BJ (cell line): ENCODE data around the gene UBE2L3. TPM values are rescaled to one million over a fixed set of nuclear protein-coding genes. Genes with fewer than 3 reads are reported as not detected.

Experiments used
- CTCF ChIA-PET: fragments of 350-600 bp; formaldehyde crosslinking; extraction: SDS; loops from one replicate; lab custom pipeline; 2021; ENCODE audit warnings: antibody characterized with exemption, inconsistent platforms; lab: Yijun Ruan, JAX
- POLR2A ChIA-PET: fragments of 300-600 bp; sonication (Branson Sonifier 250); formaldehyde crosslinking; extraction: SDS; loops from one replicate; lab custom pipeline; 2021; ENCODE audit warnings: antibody characterized with exemption; lab: Charles Lee
- DNase-seq: peaks from one replicate; pipeline ENCODE4 v3.0.0-alpha.2; 2011; ENCODE audit warnings: low read depth
- H3K27me3 ChIP-seq: 2 replicates; pipeline ENCODE4 v1.6.0; 2011; ENCODE audit warnings: low read length; ENCODE audit not compliant: control insufficient read depth, insufficient read depth
- H3K36me3 ChIP-seq: 2 replicates; pipeline ENCODE4 v1.5.1; 2011; ENCODE audit warnings: low read length; ENCODE audit not compliant: control insufficient read depth, insufficient read depth
- H3K4me3 ChIP-seq: 2 replicates; pipeline ENCODE4 v1.5.1; 2011; ENCODE audit warnings: low read depth, mild to moderate bottlenecking, control low read depth, low read length
- polyA plus RNA-seq: library from polyadenylated mRNA; depleted of rRNA; stranded (reverse); fragments of >200 nt; gene quantifications from 2 replicates; pipeline ENCODE4 v1.2.3, GENCODE V29; 2011
- TF ChIP-seq, protein P1 (sequence below): IDR thresholded peaks from 2 replicates; pipeline ENCODE4 v1.5.1; 2011; ENCODE audit warnings: low read depth, mild to moderate bottlenecking, control low read depth, inconsistent platforms, low read length, moderate library complexity; ENCODE audit not compliant: insufficient read depth

UBE2L3 gene
- polyA plus RNA-seq, 1 experiment, result 47.3 TPM

DNA sequence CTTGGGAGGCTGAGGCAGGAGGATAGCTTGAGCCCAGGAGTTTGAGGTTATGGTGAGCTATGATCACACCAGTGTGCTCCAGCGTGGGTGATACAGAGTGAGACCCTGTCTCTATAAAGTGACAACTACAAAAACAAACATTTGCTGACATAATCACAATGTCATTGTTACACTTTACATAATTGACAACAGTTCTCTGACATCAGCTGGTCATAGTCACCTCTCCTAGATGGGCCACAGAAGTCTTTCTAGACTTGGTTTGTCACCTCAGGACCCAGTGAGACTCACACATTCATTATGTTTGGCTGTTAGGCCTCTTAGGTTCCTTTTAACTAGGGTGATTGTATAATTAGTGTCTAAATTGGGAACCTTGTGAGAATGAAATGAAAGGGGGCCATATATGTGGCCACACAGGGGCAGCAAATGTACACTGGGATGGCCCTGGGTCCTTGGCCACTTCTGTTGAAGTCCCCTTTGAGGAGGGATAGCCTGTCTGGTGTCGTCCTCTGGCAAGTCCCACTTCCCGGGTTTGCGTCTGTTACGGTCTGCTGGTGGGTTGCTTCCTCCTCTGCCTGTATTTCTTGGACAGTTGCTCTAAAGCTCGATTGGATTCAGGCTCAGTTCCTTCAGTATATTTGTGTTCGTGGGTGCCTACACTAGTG is 92.5 kb downstream of the UBE2L3 start:
- DNase-seq, result no peak
- CTCF ChIA-PET, result no interaction called here

DNA sequence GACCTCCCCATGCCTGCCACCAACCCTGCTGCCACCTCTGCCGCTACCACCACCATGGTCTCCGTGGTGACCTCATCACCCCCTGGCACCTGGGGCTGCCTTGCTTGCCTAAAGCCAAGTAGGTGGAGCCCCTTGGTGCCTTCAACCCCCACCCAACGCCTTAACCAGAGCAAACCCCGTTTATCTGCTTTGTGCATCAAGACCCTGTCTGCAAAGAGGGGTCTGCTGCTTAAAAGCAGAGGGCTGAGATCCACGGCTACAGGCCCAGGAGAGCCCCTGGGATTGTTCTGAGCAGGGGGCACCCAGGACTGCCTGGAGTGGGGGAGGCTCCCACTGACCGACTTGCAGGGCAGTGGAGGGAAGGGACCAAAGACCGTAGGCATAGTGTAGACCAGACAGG is 93.4 kb downstream of the UBE2L3 start:
- POLR2A ChIA-PET, result no interaction called here
- H3K27me3 ChIP-seq, result peaks cover 2% of the 10 kb centered on the region; the same call in 1 of the 2 replicates
- TF ChIP-seq, protein P1, sequence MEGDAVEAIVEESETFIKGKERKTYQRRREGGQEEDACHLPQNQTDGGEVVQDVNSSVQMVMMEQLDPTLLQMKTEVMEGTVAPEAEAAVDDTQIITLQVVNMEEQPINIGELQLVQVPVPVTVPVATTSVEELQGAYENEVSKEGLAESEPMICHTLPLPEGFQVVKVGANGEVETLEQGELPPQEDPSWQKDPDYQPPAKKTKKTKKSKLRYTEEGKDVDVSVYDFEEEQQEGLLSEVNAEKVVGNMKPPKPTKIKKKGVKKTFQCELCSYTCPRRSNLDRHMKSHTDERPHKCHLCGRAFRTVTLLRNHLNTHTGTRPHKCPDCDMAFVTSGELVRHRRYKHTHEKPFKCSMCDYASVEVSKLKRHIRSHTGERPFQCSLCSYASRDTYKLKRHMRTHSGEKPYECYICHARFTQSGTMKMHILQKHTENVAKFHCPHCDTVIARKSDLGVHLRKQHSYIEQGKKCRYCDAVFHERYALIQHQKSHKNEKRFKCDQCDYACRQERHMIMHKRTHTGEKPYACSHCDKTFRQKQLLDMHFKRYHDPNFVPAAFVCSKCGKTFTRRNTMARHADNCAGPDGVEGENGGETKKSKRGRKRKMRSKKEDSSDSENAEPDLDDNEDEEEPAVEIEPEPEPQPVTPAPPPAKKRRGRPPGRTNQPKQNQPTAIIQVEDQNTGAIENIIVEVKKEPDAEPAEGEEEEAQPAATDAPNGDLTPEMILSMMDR, result no peak
- H3K4me3 ChIP-seq, result no peak overlapping the region
- DNase-seq, result no peak
- CTCF ChIA-PET, result no interaction called here
- no peaks in the 10 kb centered on the region for H3K36me3 ChIP-seq

More for the DNA sequence above, 92.5 kb downstream of the UBE2L3 start:
- TF ChIP-seq, protein P1, result no peak
- Histone ChIP-seq H3K36me3 (no peaks in the 10 kb centered on the region), H3K27me3 (peaks cover 2% of the 10 kb centered on the region; the same call in 1 of the 2 replicates), H3K4me3 (no peak overlapping the region)
- POLR2A ChIA-PET, result no interaction called here

DNA sequence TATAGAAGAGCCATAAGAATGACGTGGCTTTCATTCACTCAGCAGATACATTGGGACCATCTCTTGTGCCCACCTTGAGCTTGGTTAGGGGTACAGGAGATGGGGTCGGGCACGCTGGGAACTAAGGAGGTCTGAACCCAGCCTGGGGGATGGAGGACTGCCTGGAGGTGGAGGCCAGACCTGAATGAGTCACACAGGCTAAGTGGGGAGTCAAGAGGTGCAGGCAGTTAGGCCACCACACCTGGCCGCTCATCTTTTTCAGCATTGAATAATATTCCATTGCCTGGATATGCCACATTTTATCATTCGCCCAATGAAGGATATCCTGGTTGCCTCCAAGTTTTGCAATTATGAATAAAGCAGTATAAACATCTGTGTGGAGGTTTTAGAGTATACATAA is 94.5 kb downstream of the UBE2L3 start:
- DNase-seq, result no peak
- TF ChIP-seq, protein P1, result no peak

GRCh38 chr22:21663738-21664137 is 96.2 kb downstream of the UBE2L3 start:
- peaks cover 2% of the 10 kb centered on the region; the same call in 1 of the 2 replicates for H3K27me3 ChIP-seq
- ChIA-PET POLR2A (no interaction called here), CTCF (no interaction called here)
- DNase-seq, result no peak
- no peaks in the 10 kb centered on the region for H3K36me3 ChIP-seq
- TF ChIP-seq, protein P1, result no peak
- H3K4me3 ChIP-seq, result no peak overlapping the region

More for the DNA sequence above, 94.5 kb downstream of the UBE2L3 start:
- POLR2A ChIA-PET, result no interaction called here
- Histone ChIP-seq H3K4me3 (no peak overlapping the region), H3K36me3 (no peaks in the 10 kb centered on the region), H3K27me3 (peaks cover 2% of the 10 kb centered on the region; the same call in 1 of the 2 replicates)
- CTCF ChIA-PET, result no interaction called here

GRCh38 chr22:21665047-21665851 is 97.7 kb downstream of the UBE2L3 start:
- no peak for DNase-seq
- ChIA-PET POLR2A (no interaction called here), CTCF (interaction anchor here (0.9 kb wide), 1 partner anchor 28 kb away, joined by 3 read pairs; no protein-coding TSS in a partner anchor)
- H3K36me3 ChIP-seq, result no peaks in the 10 kb centered on the region
- peak overlapping the region; percentile 71 for H3K4me3 ChIP-seq
- TF ChIP-seq, protein P1, result no peak
- peaks cover 2% of the 10 kb centered on the region; the same call in 1 of the 2 replicates for H3K27me3 ChIP-seq
